GM12878 (cell line): Measurements from ENCODE around the gene GPRC5D. TPM values are rescaled to one million over a fixed set of nuclear protein-coding genes. Genes with fewer than 3 reads are reported as not detected.

Source experiments
- ATAC-seq: fragments of 200-7000 bp; cut with Tn5 transposase; 3 replicates; pipeline ENCODE4 v1.9.1; 2020; ENCODE audit warnings: mild to moderate bottlenecking, moderate library complexity
- BruUV-seq: library from RNA; stranded (reverse); fragments of 400-500 nt; replicated peaks from 2 replicates; lab custom pipeline; 2021; lab: Mats Ljungman, UMichigan
- CTCF ChIA-PET: fragments of 300-600 bp; sonication (Branson Sonifier 250); formaldehyde crosslinking; extraction: SDS; loops from one replicate; lab custom pipeline; 2021; ENCODE audit warnings: inconsistent platforms; lab: Yijun Ruan, JAX
- POLR2A ChIA-PET: fragments of 350-600 bp; formaldehyde crosslinking; extraction: SDS; loops from one replicate; lab custom pipeline; 2021; ENCODE audit warnings: inconsistent platforms; lab: Charles Lee
- RAD21 ChIA-PET: fragments of 300-600 bp; sonication (Branson Sonifier 250); formaldehyde crosslinking; loops from one replicate; lab custom pipeline; 2023; ENCODE audit warnings: antibody characterized with exemption; ENCODE audit not compliant: unreplicated experiment; lab: Charles Lee
- SMC1A ChIA-PET: fragments of 300-600 bp; sonication (Branson Sonifier 250); formaldehyde crosslinking; loops from one replicate; lab custom pipeline; 2023; ENCODE audit not compliant: unreplicated experiment, uncharacterized antibody; lab: Charles Lee
- DNase-seq: peaks from one replicate; pipeline ENCODE4 v3.0.0-alpha.2; 2011; ENCODE audit warnings: low read depth, low spot score
- FAIRE-seq: peaks from 3 replicates; lab custom pipeline; 2011; peaks lifted over from hg19 to GRCh38; lab: Jason Lieb, UNC
- H2AFZ ChIP-seq: 2 replicates; pipeline ENCODE4 v1.6.0; 2011; ENCODE audit warnings: low read depth, low read length, control low read depth; ENCODE audit not compliant: control insufficient read depth
- H3K27ac ChIP-seq: 2 replicates; pipeline ENCODE4 v1.5.1; 2011; ENCODE audit warnings: control low read depth; ENCODE audit not compliant: control insufficient read depth, insufficient read depth
- H3K27me3 ChIP-seq, 2 experiments: replicated peaks in 1 of 2; 2 replicates each; pipeline versions ENCODE4 v1.6.0 to v1.6.1; 2011; ENCODE audit warnings: low read length in 1 of 2; ENCODE audit not compliant: control insufficient read depth in 2 of 2, insufficient read depth in 2 of 2
- H3K36me3 ChIP-seq, 2 experiments: 2 replicates each; pipeline ENCODE4 v1.5.1; 2011; ENCODE audit warnings: low read length in 1 of 2; ENCODE audit not compliant: control insufficient read depth in 2 of 2, insufficient read depth in 2 of 2
- H3K4me1 ChIP-seq: 2 replicates; pipeline ENCODE4 v1.6.1; 2011; ENCODE audit warnings: mild to moderate bottlenecking, low read length, moderate library complexity, mixed read lengths; ENCODE audit not compliant: control insufficient read depth, insufficient read depth
- H3K4me2 ChIP-seq: 2 replicates; pipeline ENCODE4 v1.6.0; 2011; ENCODE audit warnings: control low read depth; ENCODE audit not compliant: control insufficient read depth, insufficient read depth
- H3K4me3 ChIP-seq: fragments of 200-600 bp; sonication (generic); 2 replicates; pipeline ENCODE4 v1.5.1; 2016
- H3K79me2 ChIP-seq: 2 replicates; pipeline ENCODE4 v1.6.0; 2011; ENCODE audit warnings: low read length; ENCODE audit not compliant: control insufficient read depth, insufficient read depth
- H3K9ac ChIP-seq: 2 replicates; pipeline ENCODE4 v1.8.0; 2011; ENCODE audit warnings: low read length, control low read depth, mixed read lengths; ENCODE audit not compliant: control insufficient read depth, insufficient read depth
- H3K9me3 ChIP-seq: replicated peaks from 3 replicates; pipeline ENCODE4 v1.5.1; 2011; ENCODE audit warnings: mild to moderate bottlenecking, low read length; ENCODE audit not compliant: control insufficient read depth, insufficient read depth
- H4K20me1 ChIP-seq: 2 replicates; pipeline ENCODE4 v1.6.0; 2011; ENCODE audit not compliant: control insufficient read depth, insufficient read depth
- CBFB ChIP-seq: IDR thresholded peaks from 2 replicates; pipeline ENCODE4 v1.6.1; 2016; ENCODE audit warnings: antibody characterized with exemption, low read depth
- CHD4 ChIP-seq: fragments of 200-600 bp; sonication (generic); IDR thresholded peaks from 2 replicates; pipeline ENCODE4 v1.6.1; 2016; ENCODE audit warnings: mild to moderate bottlenecking
- CTCF ChIP-seq, 3 experiments: IDR thresholded peaks in 2 of 3; conservative IDR thresholded peaks in 1 of 3; 2 replicates each; pipeline ENCODE4 v1.5.1; 2011; ENCODE audit warnings: low read depth in 3 of 3, low read length in 3 of 3, mild to moderate bottlenecking in 3 of 3, control low read depth in 2 of 3, moderate library complexity in 2 of 3, inconsistent platforms in 1 of 3, mixed read lengths in 1 of 3; ENCODE audit not compliant: control insufficient read depth in 2 of 3, insufficient read depth in 1 of 3; ENCODE audit errors: extremely low read depth in 1 of 3
- E2F8 ChIP-seq: fragments of 450-650 bp; IDR thresholded peaks from 2 replicates; pipeline ENCODE4 v1.6.1; 2018; ENCODE audit warnings: mild to moderate bottlenecking, low read depth, moderate library complexity; ENCODE audit not compliant: partially characterized antibody
- HSF1 ChIP-seq: fragments of 150-350 bp; IDR thresholded peaks from 2 replicates; pipeline ENCODE4 v1.6.1; 2014; ENCODE audit warnings: mild to moderate bottlenecking, low read depth, low read length
- JUNB ChIP-seq: IDR thresholded peaks from 2 replicates; pipeline ENCODE4 v1.6.1; 2016; ENCODE audit warnings: antibody characterized with exemption, mild to moderate bottlenecking
- LARP7 ChIP-seq: fragments of 450-650 bp; IDR thresholded peaks from 2 replicates; pipeline ENCODE4 v1.6.1; 2017; ENCODE audit warnings: mild to moderate bottlenecking
- MAX ChIP-seq: IDR thresholded peaks from 2 replicates; pipeline ENCODE4 v1.6.1; 2012; ENCODE audit warnings: low read depth, low read length, improper control_type of control experiment
- MEF2B ChIP-seq: fragments of 450-650 bp; IDR thresholded peaks from 2 replicates; pipeline ENCODE4 v1.6.1; 2018; ENCODE audit warnings: mild to moderate bottlenecking, moderate library complexity; ENCODE audit not compliant: partially characterized antibody, poor library complexity, severe bottlenecking
- NR2C1 ChIP-seq: fragments of 450-650 bp; IDR thresholded peaks from 2 replicates; pipeline ENCODE4 v1.6.1; 2017; ENCODE audit warnings: antibody characterized with exemption, mild to moderate bottlenecking, moderate library complexity
- PAX8 ChIP-seq: fragments of 450-650 bp; IDR thresholded peaks from 2 replicates; pipeline ENCODE4 v1.6.1; 2017; ENCODE audit warnings: mild to moderate bottlenecking, moderate library complexity
- RAD21 ChIP-seq: IDR thresholded peaks from 2 replicates; pipeline ENCODE4 v1.6.1; 2011; ENCODE audit warnings: mild to moderate bottlenecking, low read depth, low read length, moderate library complexity; ENCODE audit not compliant: insufficient read depth
- RB1 ChIP-seq: fragments of 450-650 bp; formaldehyde crosslinking; IDR thresholded peaks from 2 replicates; pipeline ENCODE4 v1.6.1; 2017; ENCODE audit warnings: mild to moderate bottlenecking, borderline replicate concordance
- RBBP5 ChIP-seq: fragments of 200-600 bp; sonication (generic); conservative IDR thresholded peaks from 2 replicates; pipeline ENCODE4 v1.6.1; 2016
- SIN3A ChIP-seq: IDR thresholded peaks from 2 replicates; pipeline ENCODE4 v1.6.1; 2012; ENCODE audit warnings: low read depth, low read length, improper control_type of control experiment
- SMC3 ChIP-seq: IDR thresholded peaks from 2 replicates; pipeline ENCODE4 v1.6.1; 2011; ENCODE audit warnings: low read length, improper control_type of control experiment, borderline replicate concordance
- SP1 ChIP-seq: IDR thresholded peaks from one replicate; pipeline ENCODE4 v1.6.1; 2011; ENCODE audit warnings: low read depth, low read length
- SUZ12 ChIP-seq: fragments of 200-600 bp; sonication (generic); IDR thresholded peaks from one replicate; pipeline ENCODE4 v1.6.1; 2018; ENCODE audit warnings: antibody characterized with exemption, mild to moderate bottlenecking; ENCODE audit not compliant: unreplicated experiment
- TCF12 ChIP-seq: IDR thresholded peaks from 2 replicates; pipeline ENCODE4 v1.6.1; 2011; ENCODE audit warnings: low read depth, mild to moderate bottlenecking, low read length
- WGBS: methylation state at CpG from one replicate; pipeline ENCODE4 v1.1.6; 2016; ENCODE audit warnings: low lambda C conversion rate; ENCODE audit not compliant: insufficient replicate concordance, insufficient coverage; ENCODE audit errors: missing lambda C conversion rate; 5-methylcytosine and 5-hydroxymethylcytosine counted together
- in situ Hi-C: fragments of 300-500 bp; cut with MboI; formaldehyde crosslinking; loops from 9 replicates; pipeline ENCODE4 v1.14.3; 2018; ENCODE audit warnings: mixed read lengths
- intact Hi-C: fragments of 100-400 bp; cut with micrococcal nuclease; formaldehyde crosslinking; loops from one replicate; pipeline ENCODE4 v1.14.2; 2022; ENCODE audit not compliant: unreplicated experiment
- polyA plus RNA-seq, 11 experiments: library from polyadenylated mRNA; depleted of rRNA in 4 of 11; unstranded in 6 of 11; stranded (reverse) in 5 of 11; fragments of >200 nt; fragmentation: Nextera tagmentation in 4 of 11; fragmentation: Illumina TruSeq in 1 of 11; extraction: Ambion mirVana in 4 of 11; extraction: Trizol in 1 of 11; gene quantifications; 1 replicate in 1 of 11; 2 replicates in 10 of 11; pipeline versions ENCODE4 v1.2.1 to v1.2.3, GENCODE V29; 2011 to 2016; ENCODE audit warnings: inconsistent platforms in 2 of 11, missing spikeins in 2 of 11, low read depth in 1 of 11
- total RNA-seq, 4 experiments: library from RNA; depleted of rRNA in 3 of 4; stranded (reverse); fragments of >200 nt in 3 of 4; fragmentation: Illumina TruSeq in 1 of 4; extraction: Trizol in 1 of 4; gene quantifications; 2 replicates each; pipeline versions ENCODE4 v1.2.1 to v1.2.3, GENCODE V29; 2013 to 2021

The GPRC5D gene
- total and polyA plus RNA-seq, 10 of the 15 experiments (the other 5 are each of a cell fraction or from before 2014, with no cell fraction given) = 0.18 to 0.90 (median 0.37) TPM; not detected in 3

DNA sequence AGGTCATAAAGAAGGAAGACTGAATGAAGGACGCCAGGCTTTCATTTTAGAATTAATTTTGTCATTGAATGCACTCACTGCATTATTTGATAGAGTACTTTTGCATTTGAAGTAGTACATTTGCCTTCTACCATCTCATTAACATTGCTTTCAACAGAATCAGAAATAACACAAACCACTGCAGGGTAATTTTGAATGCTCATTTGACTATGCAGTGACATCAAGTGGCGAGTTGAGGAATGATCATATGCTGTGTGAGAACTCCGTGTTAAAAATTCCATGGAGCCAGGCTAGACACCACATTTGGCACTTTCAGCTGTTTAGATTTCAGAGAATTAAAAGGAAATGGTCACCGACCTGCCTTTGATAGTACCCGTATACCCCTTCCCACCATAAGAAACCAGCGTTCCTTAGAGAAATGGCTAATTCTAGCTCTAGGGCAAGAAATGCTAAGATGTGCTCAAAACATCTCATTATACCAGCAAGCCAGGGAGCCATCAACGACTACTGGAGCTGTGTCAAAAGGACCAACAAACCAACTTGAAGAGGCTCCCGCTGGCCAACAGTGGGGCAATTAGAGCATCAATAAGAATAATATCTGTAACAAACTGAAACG is 31.6 kb upstream of the GPRC5D start:
- no peaks in the 10 kb centered on the region for H3K36me3 ChIP-seq
- no peak overlapping the region for H2AFZ ChIP-seq
- H3K4me2 ChIP-seq = no peak overlapping the region
- no peaks in the 10 kb centered on the region for H3K4me1 ChIP-seq
- H3K4me3 ChIP-seq = no peak overlapping the region
- no TSS peak for BruUV-seq
- SMC1A ChIA-PET = interaction anchor here (1.1 kb wide), 1 partner anchor 67 kb away, joined by 4 read pairs; no protein-coding TSS in a partner anchor
- CTCF ChIA-PET = interaction anchor here (0.6 to 3.4 kb wide), 8 partner anchors 10 to 242 kb away, joined by 3 to 19 read pairs (median 3); no protein-coding TSS in a partner anchor
- no peak for DNase-seq
- in situ Hi-C loops (no loop called here), intact Hi-C loops (loop anchor here (1.0 to 10.0 kb wide), 3 partner anchors 67 to 221 kb away; no protein-coding TSS in a partner anchor)
- POLR2A ChIA-PET = no interaction called here
- ATAC-seq = peak; percentile 71
- H4K20me1 ChIP-seq = no peaks in the 10 kb centered on the region
- RAD21 ChIA-PET = interaction anchor here (1.7 kb wide), 1 partner anchor 68 kb away, joined by 6 read pairs; no protein-coding TSS in a partner anchor
- H3K27me3 ChIP-seq = peaks cover 0 to 3% of the 10 kb centered on the region in 2 experiments; a peak in 2 of 4 replicates
- no peak overlapping the region for H3K27ac ChIP-seq
- no peaks in the 10 kb centered on the region for H3K79me2 ChIP-seq
- 50% methylated on average over 9 of the region's 9 CpGs for WGBS
- FAIRE-seq = no peak
- no peaks in the 10 kb centered on the region for H3K9me3 ChIP-seq
- no peak overlapping the region for H3K9ac ChIP-seq
- TF ChIP-seq RBBP5 (no peak), HSF1 (no peak), SP1 (no peak), MEF2B (no peak), PAX8 (no peak), RAD21 (peak; percentile 57), E2F8 (no peak), TCF12 (no peak), CBFB (no peak), JUNB (no peak), CHD4 (no peak), SMC3 (peak; percentile 26; the same call in 1 of the 2 replicates), CTCF (IDR thresholded peaks at IDR 0.05 in 2 of 3, conservative IDR thresholded peaks at IDR 0.05 in 1 of 3; ENCODE audit: control insufficient read depth in 2 of 3, extremely low read depth in 1 of 3, insufficient read depth in 1 of 3, low read depth in 3 of 3, low read length in 3 of 3) (peak; percentile 38 to 41 (median 41); a peak in 5 of 6 replicates), SIN3A (no peak), RB1 (no peak), SUZ12 (no peak), LARP7 (no peak), MAX (no peak), NR2C1 (no peak)
